Nephron progenitor cell (in vitro differentiated cells): Measurements from ENCODE around the gene IRX4.

ENCODE experiments used
- DNase-seq: peaks from one replicate; pipeline ENCODE4 v3.0.0; 2021
- H3K27ac Mint-ChIP-seq: 2 replicates; pipeline ENCODE4 v1.8.0; 2021; ENCODE audit warnings: mild to moderate bottlenecking, moderate library complexity, mixed read lengths
- H3K27me3 Mint-ChIP-seq: 2 replicates; pipeline ENCODE4 v1.8.0; 2021; ENCODE audit warnings: mild to moderate bottlenecking, low read depth, mixed read lengths; ENCODE audit not compliant: poor library complexity
- H3K36me3 Mint-ChIP-seq: 2 replicates; pipeline ENCODE4 v1.8.0; 2021; ENCODE audit warnings: low read depth, mixed read lengths
- H3K4me1 Mint-ChIP-seq: 2 replicates; pipeline ENCODE4 v1.8.0; 2021; ENCODE audit warnings: mixed read lengths
- H3K4me3 Mint-ChIP-seq: 2 replicates; pipeline ENCODE4 v1.8.0; 2021; ENCODE audit warnings: mild to moderate bottlenecking, moderate library complexity, mixed read lengths
- H3K9me3 Mint-ChIP-seq: 2 replicates; pipeline ENCODE4 v1.8.0; 2021; ENCODE audit warnings: mild to moderate bottlenecking, moderate library complexity, mixed read lengths
- CTCF ChIP-seq: fragments of 200-600 bp; sonication (generic); IDR thresholded peaks from 2 replicates; pipeline ENCODE4 v1.5.0; 2021; ENCODE audit warnings: antibody characterized with exemption

Gene IRX4

DNA sequence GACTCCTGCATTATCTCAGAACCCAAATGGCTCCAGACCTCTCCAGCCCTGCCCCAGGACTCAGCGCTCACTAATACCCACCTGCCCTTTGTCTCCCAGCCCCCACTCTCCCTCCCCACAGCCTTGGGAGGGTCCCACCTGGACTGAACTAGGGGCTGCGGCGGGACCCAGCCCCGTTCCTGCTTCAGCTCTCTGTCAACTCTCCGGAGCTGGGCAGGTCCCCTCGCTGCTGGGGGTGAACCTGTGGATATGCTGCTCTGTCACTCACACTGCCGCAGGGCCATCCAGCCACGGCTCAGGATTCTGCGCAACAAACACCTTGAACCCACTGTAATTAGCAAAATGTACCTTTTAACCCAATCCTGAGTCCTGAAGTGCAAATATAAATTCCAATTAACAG, 44.7 kb downstream of the IRX4 start:
- DNase-seq, result no peak
- Mint-ChIP-seq H3K4me3 (no peak overlapping the region), H3K27me3 (peaks cover 29% of the 10 kb centered on the region), H3K9me3 (no peaks in the 10 kb centered on the region), H3K36me3 (no peaks in the 10 kb centered on the region), H3K27ac (no peak overlapping the region), H3K4me1 (peaks cover 48% of the 10 kb centered on the region)
- TF ChIP-seq CTCF, result no peak

DNA sequence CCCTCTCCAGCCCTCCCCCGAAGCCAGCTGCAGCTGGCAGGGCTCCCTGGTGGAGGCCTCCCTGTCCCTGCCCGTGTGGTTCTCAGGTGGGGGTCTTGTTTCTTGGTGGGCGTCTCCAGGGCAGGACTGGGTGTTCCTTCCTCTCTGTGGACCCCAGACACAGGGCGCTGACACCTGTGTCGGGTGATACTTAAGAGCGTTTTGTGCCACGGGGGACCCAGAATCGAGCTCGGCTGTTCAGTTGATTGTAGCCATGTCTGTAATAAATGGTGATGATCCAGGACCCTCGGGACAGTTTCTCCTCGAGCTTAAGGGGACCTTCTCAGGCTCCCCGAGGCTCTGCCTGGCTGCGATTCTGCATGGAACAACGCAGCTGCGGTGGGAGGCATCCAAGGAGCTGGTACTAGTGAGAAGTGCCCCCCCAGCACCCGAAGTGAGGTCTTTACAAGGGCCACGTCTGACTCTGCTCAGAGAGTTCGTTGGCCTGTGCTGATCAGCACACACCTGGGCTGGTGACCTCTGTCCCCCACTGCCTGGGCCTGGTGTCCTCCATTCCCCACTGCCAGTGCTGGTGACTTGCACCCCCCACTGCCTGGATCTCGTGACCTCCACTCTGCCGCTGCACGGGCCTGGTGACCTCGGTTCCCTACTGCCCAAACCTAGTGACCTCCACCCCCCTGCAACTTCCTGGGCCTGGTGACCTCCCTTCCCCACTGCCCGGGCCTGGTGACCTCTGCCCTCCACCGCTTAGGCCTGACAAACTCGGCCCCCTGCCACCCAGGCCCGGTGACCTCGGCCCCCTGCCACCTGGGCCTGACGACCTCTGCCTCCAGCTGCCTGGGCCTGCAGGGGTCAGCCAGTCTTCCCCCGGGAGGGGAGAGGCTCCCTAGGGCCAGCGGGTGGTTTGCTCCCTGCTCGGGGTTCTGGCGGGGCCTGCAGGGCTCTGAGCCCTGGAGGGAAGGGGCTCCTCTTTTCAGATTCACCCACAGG, 45.5 kb downstream of the IRX4 start:
- TF ChIP-seq CTCF, result no peak
- DNase-seq, result no peak
- H3K27ac Mint-ChIP-seq, result no peak overlapping the region
- peaks cover 50% of the 10 kb centered on the region for H3K4me1 Mint-ChIP-seq
- peaks cover 33% of the 10 kb centered on the region for H3K27me3 Mint-ChIP-seq
- H3K36me3 Mint-ChIP-seq, result no peaks in the 10 kb centered on the region
- H3K9me3 Mint-ChIP-seq, result no peaks in the 10 kb centered on the region
- no peak overlapping the region for H3K4me3 Mint-ChIP-seq

DNA sequence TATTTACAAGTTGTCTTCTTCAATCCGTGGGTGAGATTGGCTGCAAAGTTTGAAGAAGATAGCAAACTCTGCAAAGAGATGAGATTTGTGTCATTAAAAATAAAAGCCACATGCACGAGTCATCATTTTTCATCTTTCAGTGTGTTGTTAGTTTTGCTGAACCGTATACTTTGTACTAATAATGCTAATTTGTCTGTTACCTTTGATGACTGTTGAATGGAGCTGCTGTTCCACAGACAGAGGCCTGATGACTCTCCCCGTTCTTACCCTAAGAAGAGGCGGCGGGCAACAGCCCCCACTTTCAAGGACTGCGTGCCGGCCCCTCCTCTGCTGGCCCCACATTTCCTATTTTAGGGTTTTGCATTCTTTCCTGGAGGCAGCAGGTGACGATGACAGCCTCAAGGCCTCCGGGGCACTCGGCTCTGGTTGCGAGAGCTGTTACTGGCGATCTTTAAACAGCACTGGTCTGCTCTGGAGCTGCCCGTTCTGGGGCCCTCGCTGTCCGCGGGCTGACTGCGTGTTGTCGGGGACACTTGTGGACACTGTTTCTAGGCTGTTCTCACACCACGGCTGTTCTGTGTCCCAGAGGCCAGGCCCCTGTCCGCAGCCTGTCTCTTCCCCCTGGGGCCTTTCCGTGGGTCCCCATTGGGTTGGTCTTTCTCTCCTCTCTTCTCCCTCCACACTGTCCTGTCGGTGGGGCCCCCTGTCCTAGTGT, 46.4 kb downstream of the IRX4 start:
- H3K4me1 Mint-ChIP-seq, result peaks cover 49% of the 10 kb centered on the region
- TF ChIP-seq CTCF, result no peak
- no peaks in the 10 kb centered on the region for H3K36me3 Mint-ChIP-seq
- H3K9me3 Mint-ChIP-seq, result no peaks in the 10 kb centered on the region
- H3K27me3 Mint-ChIP-seq, result peaks cover 33% of the 10 kb centered on the region
- no peak overlapping the region for H3K27ac Mint-ChIP-seq
- no peak for DNase-seq
- no peak overlapping the region for H3K4me3 Mint-ChIP-seq

GRCh38 chr5:1835431-1835830, 47.3 kb downstream of the IRX4 start:
- H3K4me1 Mint-ChIP-seq, result peaks cover 52% of the 10 kb centered on the region
- no peak overlapping the region for H3K4me3 Mint-ChIP-seq
- H3K27ac Mint-ChIP-seq, result no peak overlapping the region
- no peak for TF ChIP-seq CTCF
- no peak for DNase-seq
- H3K27me3 Mint-ChIP-seq, result peaks cover 39% of the 10 kb centered on the region
- no peaks in the 10 kb centered on the region for H3K9me3 Mint-ChIP-seq
- H3K36me3 Mint-ChIP-seq, result no peaks in the 10 kb centered on the region

- Mint-ChIP-seq H3K9me3 (no peaks in the 10 kb centered on the region), H3K27me3 (peaks cover 39% of the 10 kb centered on the region), H3K4me1 (peaks cover 50% of the 10 kb centered on the region), H3K36me3 (peaks cover 5% of the 10 kb centered on the region), H3K27ac (no peak overlapping the region), H3K4me3 (no peak overlapping the region)
- no peak for DNase-seq
- TF ChIP-seq CTCF, result no peak
These were observed 47.9 kb downstream of the IRX4 start for GRCh38 chr5:1834721-1835429.
